Upper lobe of left lung (tissue), 6 donors: Measurements from ENCODE around the gene CCDC102B. TPM values are rescaled to one million over a fixed set of nuclear protein-coding genes. Genes with fewer than 3 reads are reported as not detected.
"Not testable (repeated sequence)": the region's sequence is repeated elsewhere in the genome, so short reads cannot be mapped to it uniquely, and the experiment has no call there.

Experiments
- ATAC-seq, 2 donors: fragments of 200-7000 bp; cut with Tn5 transposase; one replicate each; pipeline ENCODE4 v1.9.1; 2022; ENCODE audit warnings: mild to moderate bottlenecking in 2 of 2, moderate library complexity in 2 of 2; ENCODE audit not compliant: low FRiP score in 2 of 2
- DNase-seq, 2 donors: peaks; one replicate each; pipeline ENCODE4 v3.0.0-alpha.2; 2019 to 2020
- H3K27ac ChIP-seq, 4 donors: fragments of 200-600 bp; sonication (generic); one replicate each; pipeline ENCODE4 v1.5.1; 2016 to 2019
- H3K27me3 ChIP-seq, 4 donors: fragments of 200-600 bp; sonication (generic); one replicate each; pipeline ENCODE4 v1.5.1; 2017 to 2019
- H3K36me3 ChIP-seq, 4 donors: fragments of 200-600 bp; sonication (generic); one replicate each; pipeline ENCODE4 v1.5.1; 2016 to 2019
- H3K4me1 ChIP-seq, 4 donors: fragments of 200-600 bp; sonication (generic); one replicate each; pipeline ENCODE4 v1.5.1; 2018 to 2019
- H3K4me3 ChIP-seq, 4 donors: fragments of 200-600 bp; sonication (generic); one replicate each; pipeline ENCODE4 v1.5.1; 2017 to 2019; ENCODE audit warnings: mild to moderate bottlenecking in 2 of 4, moderate library complexity in 1 of 4
- H3K9me3 ChIP-seq, 4 donors: fragments of 200-600 bp; sonication (generic); one replicate each; pipeline ENCODE4 v1.5.1; 2018 to 2019
- EP300 ChIP-seq, 4 donors: sonication (generic); formaldehyde crosslinking; IDR thresholded peaks; one replicate each; pipeline ENCODE4 v1.5.1; 2017; ENCODE audit warnings: antibody characterized with exemption in 4 of 4, control low read depth in 2 of 4
- POLR2A ChIP-seq, 4 donors: fragments of 450-650 bp; IDR thresholded peaks; one replicate each; pipeline ENCODE4 v1.5.1; 2016 to 2017; ENCODE audit warnings: antibody characterized with exemption in 4 of 4, mild to moderate bottlenecking in 2 of 4
- POLR2AphosphoS5 ChIP-seq, 2 donors: sonication (generic); formaldehyde crosslinking; IDR thresholded peaks; one replicate each; pipeline ENCODE4 v1.5.1; 2017; ENCODE audit warnings: antibody characterized with exemption in 2 of 2
- whole genome bisulfite sequencing, 2 donors: methylation state at CpG; one replicate each; pipeline ENCODE4 v1.1.5; 2017 to 2018; 5-methylcytosine and 5-hydroxymethylcytosine counted together
- total RNA-seq, 6 donors: library from RNA; depleted of rRNA in 4 of 6; stranded (reverse); fragments of >200 nt in 4 of 6; gene quantifications; one replicate each; pipeline versions ENCODE4 v1.1.0 to v1.2.1, GENCODE V29; 2016 to 2021
- TF ChIP-seq, protein P1 (sequence below), 6 experiments: fragments of 450-650 bp in 4 of 6; fragments of 200-600 bp in 2 of 6; sonication (generic) in 2 of 6; IDR thresholded peaks; one replicate each; pipeline ENCODE4 v1.5.1; 2016 to 2019; ENCODE audit warnings: antibody characterized with exemption in 6 of 6
- donor health status: DM: no; HTN: no; CAD: no; lungs with moderate emphysema.
- donor health status: DM: no; HTN: yes; CAD: no; lungs with severe emphysema.

The CCDC102B gene
- total RNA-seq, 6 donors from 2014 or later, result 6.2 to 51.3 (median 20.3) TPM

DNA sequence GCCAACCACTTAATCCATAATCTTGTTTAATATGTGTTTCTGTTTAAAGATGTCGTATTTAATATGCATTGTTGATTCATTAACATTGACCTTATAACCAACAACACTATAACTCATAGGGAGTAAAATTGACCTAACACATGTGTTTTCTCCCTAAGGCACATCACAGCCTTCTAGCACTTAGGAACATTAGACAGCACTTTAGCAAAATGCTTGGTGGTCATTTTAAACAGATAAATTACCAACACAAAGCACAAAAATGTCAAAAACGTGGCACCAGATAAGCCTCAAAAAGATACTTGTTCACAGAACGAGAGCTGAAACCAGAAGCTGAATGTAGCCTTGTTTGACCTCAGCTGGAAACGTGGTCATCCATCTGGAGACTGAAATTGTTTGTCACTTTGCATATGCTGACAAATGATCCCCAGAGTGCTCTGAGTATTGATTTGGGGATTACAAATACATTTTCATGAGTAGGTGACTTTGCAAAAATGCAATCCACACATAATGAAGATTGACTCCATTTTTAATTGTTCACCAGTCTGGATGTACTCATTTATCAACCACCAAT is 139.2 kb downstream of the CCDC102B start:
- H3K27ac ChIP-seq, result no peak overlapping the region
- WGBS, 2 donors, result 43 to 48% methylated on average over 4 of the region's 4 CpGs
- H3K27me3 ChIP-seq, result no peaks in the 10 kb centered on the region
- H3K4me1 ChIP-seq, result no peaks in the 10 kb centered on the region
- DNase-seq, result no peak
- TF ChIP-seq EP300 (IDR thresholded peaks at IDR 0.05) (no peak), POLR2AphosphoS5 (IDR thresholded peaks at IDR 0.05) (no peak), POLR2A (IDR thresholded peaks at IDR 0.05) (no peak)
- TF ChIP-seq, protein P1, sequence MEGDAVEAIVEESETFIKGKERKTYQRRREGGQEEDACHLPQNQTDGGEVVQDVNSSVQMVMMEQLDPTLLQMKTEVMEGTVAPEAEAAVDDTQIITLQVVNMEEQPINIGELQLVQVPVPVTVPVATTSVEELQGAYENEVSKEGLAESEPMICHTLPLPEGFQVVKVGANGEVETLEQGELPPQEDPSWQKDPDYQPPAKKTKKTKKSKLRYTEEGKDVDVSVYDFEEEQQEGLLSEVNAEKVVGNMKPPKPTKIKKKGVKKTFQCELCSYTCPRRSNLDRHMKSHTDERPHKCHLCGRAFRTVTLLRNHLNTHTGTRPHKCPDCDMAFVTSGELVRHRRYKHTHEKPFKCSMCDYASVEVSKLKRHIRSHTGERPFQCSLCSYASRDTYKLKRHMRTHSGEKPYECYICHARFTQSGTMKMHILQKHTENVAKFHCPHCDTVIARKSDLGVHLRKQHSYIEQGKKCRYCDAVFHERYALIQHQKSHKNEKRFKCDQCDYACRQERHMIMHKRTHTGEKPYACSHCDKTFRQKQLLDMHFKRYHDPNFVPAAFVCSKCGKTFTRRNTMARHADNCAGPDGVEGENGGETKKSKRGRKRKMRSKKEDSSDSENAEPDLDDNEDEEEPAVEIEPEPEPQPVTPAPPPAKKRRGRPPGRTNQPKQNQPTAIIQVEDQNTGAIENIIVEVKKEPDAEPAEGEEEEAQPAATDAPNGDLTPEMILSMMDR (IDR thresholded peaks at IDR 0.05), result no peak
- no peak overlapping the region for H3K4me3 ChIP-seq
- H3K36me3 ChIP-seq, result no peaks in the 10 kb centered on the region
- H3K9me3 ChIP-seq, result no peaks in the 10 kb centered on the region
- no peak for ATAC-seq

GRCh38 chr18:68940039-68940438 is 142.2 kb downstream of the CCDC102B start:
- Histone ChIP-seq H3K4me1 (no peaks in the 10 kb centered on the region), H3K36me3 (no peaks in the 10 kb centered on the region), H3K27ac (no peak overlapping the region), H3K27me3 (no peaks in the 10 kb centered on the region), H3K9me3 (no peaks in the 10 kb centered on the region), H3K4me3 (no peak overlapping the region)
- TF ChIP-seq EP300 (IDR thresholded peaks at IDR 0.05), result no peak
- TF ChIP-seq POLR2A (IDR thresholded peaks at IDR 0.05), result no peak
- TF ChIP-seq POLR2AphosphoS5 (IDR thresholded peaks at IDR 0.05), result no peak
- TF ChIP-seq, protein P1 (IDR thresholded peaks at IDR 0.05), result no peak
- ATAC-seq (no peak), DNase-seq (no peak)
- 57 to 60% methylated on average over 2 of the region's 2 CpGs for WGBS, 2 donors

GRCh38 chr18:68940754-68941153 is 142.9 kb downstream of the CCDC102B start:
- no peaks in the 10 kb centered on the region for H3K9me3 ChIP-seq
- no peak for DNase-seq
- TF ChIP-seq, protein P1 (IDR thresholded peaks at IDR 0.05), result no peak
- TF ChIP-seq EP300 (IDR thresholded peaks at IDR 0.05) (no peak), POLR2A (IDR thresholded peaks at IDR 0.05) (no peak), POLR2AphosphoS5 (IDR thresholded peaks at IDR 0.05) (no peak)
- H3K4me1 ChIP-seq, result no peaks in the 10 kb centered on the region
- H3K27me3 ChIP-seq, result no peaks in the 10 kb centered on the region
- no peak overlapping the region for H3K4me3 ChIP-seq
- no peak overlapping the region for H3K27ac ChIP-seq
- H3K36me3 ChIP-seq, result no peaks in the 10 kb centered on the region
- ATAC-seq, result no peak

GRCh38 chr18:68942230-68942629 is 144.3 kb downstream of the CCDC102B start:
- H3K4me1 ChIP-seq, result no peaks in the 10 kb centered on the region
- H3K27ac ChIP-seq, result no peak overlapping the region
- no peaks in the 10 kb centered on the region for H3K27me3 ChIP-seq
- H3K4me3 ChIP-seq, result no peak overlapping the region
- TF ChIP-seq POLR2AphosphoS5 (IDR thresholded peaks at IDR 0.05), result no peak
- no peak for TF ChIP-seq POLR2A (IDR thresholded peaks at IDR 0.05)
- TF ChIP-seq EP300 (IDR thresholded peaks at IDR 0.05), result no peak
- TF ChIP-seq, protein P1 (IDR thresholded peaks at IDR 0.05), result no peak
- H3K36me3 ChIP-seq, result no peaks in the 10 kb centered on the region
- ATAC-seq, result no peak
- no peak for DNase-seq
- 74 to 83% methylated on average over 7 of the region's 7 CpGs for WGBS, 2 donors
- no peaks in the 10 kb centered on the region for H3K9me3 ChIP-seq

GRCh38 chr18:68943861-68944260 is 146.0 kb downstream of the CCDC102B start:
- ATAC-seq, H3K36me3 ChIP-seq, H3K9me3 ChIP-seq, H3K4me1 ChIP-seq, H3K27ac ChIP-seq, DNase-seq, H3K4me3 ChIP-seq, H3K27me3 ChIP-seq: not testable (repeated sequence)
- WGBS, 2 donors, result 73 to 83% methylated on average over 2 of the region's 2 CpGs
